K562 (cell line): Measurements from ENCODE around the gene PSMA5. TPM values are rescaled to one million over a fixed set of nuclear protein-coding genes. Genes with fewer than 3 reads are reported as not detected.
A peak's percentile ranks its signal among the peaks of the same experiment; 100 is the strongest.

ENCODE experiments used
- ATAC-seq: fragments of 200-7000 bp; cut with Tn5 transposase; 3 replicates; pipeline ENCODE4 v1.9.1; 2020; ENCODE audit warnings: moderate library complexity
- BruUV-seq: library from RNA; stranded (reverse); fragments of 400-500 nt; replicated peaks from 2 replicates; lab custom pipeline; 2021; lab: Mats Ljungman, UMichigan
- CTCF ChIA-PET: fragments of 300-600 bp; formaldehyde crosslinking; extraction: SDS; loops from one replicate; lab custom pipeline; 2021; ENCODE audit warnings: low intra/inter-chr PET ratio; lab: Yijun Ruan, JAX
- POLR2A ChIA-PET: fragments of 300-600, 350-650 bp; sonication (Branson Sonifier 250); formaldehyde crosslinking; extraction: SDS; loops from one replicate; lab custom pipeline; 2021; ENCODE audit warnings: antibody characterized with exemption, inconsistent platforms; lab: Yijun Ruan, JAX
- DNase-seq, 4 experiments: peaks; one replicate each; pipeline versions ENCODE4 v3.0.0 to v3.0.0-alpha.2; 2011 to 2018; ENCODE audit warnings: low spot score in 3 of 4, mixed read lengths in 3 of 4; ENCODE audit errors: extremely low read depth in 1 of 4
- FAIRE-seq: peaks from 2 replicates; lab custom pipeline; 2011; peaks lifted over from hg19 to GRCh38; lab: Jason Lieb, UNC
- H2AFZ ChIP-seq: 2 replicates; pipeline ENCODE4 v1.6.0; 2011; ENCODE audit warnings: low read depth, low read length, control low read depth, inconsistent platforms
- H3K27ac ChIP-seq: fragments of 200-600 bp; 3 replicates; pipeline ENCODE4 v1.8.0; 2011; ENCODE audit warnings: low read depth, mild to moderate bottlenecking, control low read depth, inconsistent platforms, low read length, moderate library complexity, mixed read lengths; ENCODE audit errors: extremely low read depth
- H3K27me3 ChIP-seq, 2 experiments: fragments of 300-600 bp in 1 of 2; 2 replicates in 1 of 2; 3 replicates in 1 of 2; pipeline versions ENCODE4 v1.6.0 to v1.8.0; 2011; ENCODE audit warnings: inconsistent platforms in 2 of 2, low read length in 2 of 2, mild to moderate bottlenecking in 1 of 2, mixed read lengths in 1 of 2, moderate library complexity in 1 of 2; ENCODE audit not compliant: control insufficient read depth in 2 of 2, insufficient read depth in 2 of 2
- H3K36me3 ChIP-seq: fragments of 300-600 bp; 3 replicates; pipeline ENCODE4 v1.8.0; 2011; ENCODE audit warnings: mild to moderate bottlenecking, low read length, inconsistent platforms; ENCODE audit not compliant: control insufficient read depth, insufficient read depth
- H3K4me1 ChIP-seq, 2 experiments: fragments of 200-600 bp in 1 of 2; replicated peaks in 1 of 2; 2 replicates in 1 of 2; 3 replicates in 1 of 2; pipeline versions ENCODE4 v1.5.1 to v1.8.0; 2011; ENCODE audit warnings: inconsistent platforms in 2 of 2, low read length in 2 of 2, mild to moderate bottlenecking in 1 of 2, mixed read lengths in 1 of 2, moderate library complexity in 1 of 2; ENCODE audit not compliant: control insufficient read depth in 2 of 2, insufficient read depth in 2 of 2
- H3K4me2 ChIP-seq: 2 replicates; pipeline ENCODE4 v1.6.1; 2011; ENCODE audit warnings: low read length, control low read depth, inconsistent platforms, mixed read lengths; ENCODE audit not compliant: insufficient read depth
- H3K4me3 ChIP-seq: fragments of 200-600 bp; sonication (generic), shearing (Covaris generic); 2 replicates; pipeline ENCODE4 v1.5.1; 2016; ENCODE audit warnings: control low read depth, inconsistent platforms
- H3K79me2 ChIP-seq: fragments of 200-600 bp; 3 replicates; pipeline ENCODE4 v1.8.0; 2011; ENCODE audit warnings: low read length, inconsistent platforms; ENCODE audit not compliant: control insufficient read depth, insufficient read depth
- H3K9ac ChIP-seq, 2 experiments: 2 replicates each; pipeline versions ENCODE4 v1.6.0 to v1.6.1; 2011; ENCODE audit warnings: low read depth in 2 of 2, low read length in 2 of 2, control low read depth in 1 of 2, inconsistent platforms in 1 of 2, mild to moderate bottlenecking in 1 of 2, mixed read lengths in 1 of 2; ENCODE audit not compliant: insufficient read depth in 1 of 2
- H3K9me1 ChIP-seq: one replicate; pipeline ENCODE4 v1.6.0; 2011; ENCODE audit warnings: inconsistent platforms, mild to moderate bottlenecking, low read length, moderate library complexity; ENCODE audit not compliant: control insufficient read depth, insufficient read depth
- H3K9me3 ChIP-seq: replicated peaks from 2 replicates; pipeline ENCODE4 v1.5.1; 2011; ENCODE audit warnings: low read depth, low read length, inconsistent platforms; ENCODE audit not compliant: control insufficient read depth, insufficient read depth
- H4K20me1 ChIP-seq: replicated peaks from 2 replicates; pipeline ENCODE4 v1.6.1; 2011; ENCODE audit warnings: low read length, inconsistent platforms, mixed read lengths; ENCODE audit not compliant: control insufficient read depth, insufficient read depth
- BACH1 ChIP-seq: fragments of 200-800 bp; sonication (Bioruptor generic); IDR thresholded peaks from 2 replicates; pipeline ENCODE4 v1.6.1; 2016; ENCODE audit warnings: missing genetic modification characterization, missing compliant biosample characterization
- CEBPB ChIP-seq: fragments of 450-650 bp; IDR thresholded peaks from 2 replicates; pipeline ENCODE4 v1.6.1; 2016; ENCODE audit warnings: missing genetic modification characterization, missing compliant biosample characterization
- CEBPG ChIP-seq, 3 experiments: fragments of 200-800 bp in 1 of 3; sonication (Bioruptor generic) in 1 of 3; sonication (generic) in 1 of 3; formaldehyde crosslinking in 1 of 3; IDR thresholded peaks in 2 of 3; conservative IDR thresholded peaks in 1 of 3; 2 replicates each; pipeline versions ENCODE4 v1.6.1 to v1.8.0; 2016 to 2022; ENCODE audit warnings: missing compliant biosample characterization in 2 of 3, missing genetic modification characterization in 2 of 3, mild to moderate bottlenecking in 1 of 3, missing genetic modification reagents in 1 of 3
- CTBP1 ChIP-seq: fragments of 450-650 bp; IDR thresholded peaks from 2 replicates; pipeline ENCODE4 v1.6.1; 2016; ENCODE audit warnings: borderline replicate concordance
- ELF1 ChIP-seq: fragments of 200-800 bp; sonication (Bioruptor generic); IDR thresholded peaks from 2 replicates; pipeline ENCODE4 v1.6.1; 2016; ENCODE audit warnings: missing genetic modification characterization, missing compliant biosample characterization
- LCOR ChIP-seq: sonication (generic); formaldehyde crosslinking; IDR thresholded peaks from 2 replicates; pipeline ENCODE4 v1.8.0; 2022; ENCODE audit warnings: mild to moderate bottlenecking, missing genetic modification reagents
- PYGO2 ChIP-seq: fragments of 450-650 bp; IDR thresholded peaks from 2 replicates; pipeline ENCODE4 v1.6.1; 2016; ENCODE audit warnings: mild to moderate bottlenecking, missing genetic modification characterization, moderate library complexity, missing compliant biosample characterization
- ZBTB5 ChIP-seq: fragments of 450-650 bp; IDR thresholded peaks from 2 replicates; pipeline ENCODE4 v1.6.1; 2017; ENCODE audit warnings: antibody characterized with exemption
- ZNF589 ChIP-seq: fragments of 200-800 bp; sonication (Bioruptor generic); IDR thresholded peaks from 2 replicates; pipeline ENCODE4 v1.6.1; 2016; ENCODE audit warnings: low read depth, missing genetic modification characterization, missing compliant biosample characterization
- WGBS: fragments of 100-300 bp; shearing (Covaris generic); methylation state at CpG from one replicate; pipeline ENCODE4 v1.1.6; 2016; ENCODE audit warnings: low coverage, mixed read lengths; ENCODE audit not compliant: insufficient coverage; ENCODE audit errors: missing lambda C conversion rate; 5-methylcytosine and 5-hydroxymethylcytosine counted together
- in situ Hi-C: fragments of 300-500 bp; cut with MboI; formaldehyde crosslinking; loops from 4 replicates; pipeline ENCODE4 v1.15.0; 2018; ENCODE audit warnings: inconsistent platforms, mixed read lengths
- intact Hi-C: fragments of 100-400 bp; cut with micrococcal nuclease; formaldehyde crosslinking; loops from 2 replicates; pipeline ENCODE4 v1.14.2; 2022
- polyA plus RNA-seq, 8 experiments: library from polyadenylated mRNA; depleted of rRNA in 4 of 8; stranded (reverse) in 5 of 8; unstranded in 3 of 8; fragments of >200 nt; fragmentation: Nextera tagmentation in 2 of 8; fragmentation: Illumina TruSeq in 1 of 8; extraction: Ambion mirVana in 2 of 8; extraction: Trizol in 1 of 8; gene quantifications; 2 replicates each; pipeline versions ENCODE4 v1.2.1 to v1.2.3, GENCODE V29; 2011 to 2014; ENCODE audit warnings: inconsistent platforms in 1 of 8, missing spikeins in 1 of 8
- total RNA-seq, 7 experiments: library from RNA; depleted of rRNA in 6 of 7; stranded (reverse); fragments of >200 nt in 6 of 7; fragmentation: Illumina TruSeq in 2 of 7; extraction: Trizol in 2 of 7; gene quantifications; 2 replicates each; pipeline versions ENCODE4 v1.2.1 to v1.2.3, GENCODE V29; 2011 to 2021; ENCODE audit warnings: low replicate concordance in 1 of 7
- TF ChIP-seq, protein P1 (sequence below): sonication (generic); IDR thresholded peaks from 2 replicates; pipeline ENCODE4 v1.6.1; 2016

PSMA5 gene
- total and polyA plus RNA-seq, 9 of the 15 experiments (the other 6 are each of a cell fraction or from before 2014, with no cell fraction given) = 82.6 to 542 (median 287) TPM

DNA sequence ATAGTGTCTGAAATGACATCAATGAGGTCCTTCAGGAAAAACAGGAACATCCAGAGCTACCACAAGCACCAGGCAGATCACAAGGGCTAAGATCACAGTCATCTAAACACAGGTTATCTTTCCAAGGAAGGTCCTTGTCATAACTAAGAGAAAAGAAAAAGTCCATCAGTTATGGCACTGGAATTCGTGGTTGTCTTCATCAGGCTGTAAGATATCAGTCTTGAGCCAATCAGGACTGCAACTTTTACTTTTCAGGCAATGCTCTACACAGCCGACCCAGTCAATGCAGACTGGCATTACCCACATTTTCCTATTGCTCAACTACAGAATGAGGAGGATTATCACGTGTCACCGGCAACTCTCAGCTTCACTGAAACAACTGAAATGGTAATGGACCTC lies 54.9 kb downstream of the PSMA5 start:
- no peaks in the 10 kb centered on the region for H3K27me3 ChIP-seq
- 0 out of 2 replicates have a peak, but pooled peaks have one; percentile 41 for TF ChIP-seq BACH1 (tag)
- TF ChIP-seq CEBPB (tag) = 0 out of 2 replicates have a peak, but pooled peaks have one; percentile 21
- peak; percentile 41; the same call in 1 of the 2 replicates for TF ChIP-seq ZNF589 (CRISPR knock-in tag)
- TF ChIP-seq ZBTB5 = no peak
- TF ChIP-seq CEBPG (CRISPR knock-in tag; IDR thresholded peaks at IDR 0.05) = no peak
- peak in 1 of 2 experiments; percentile 45; a peak in 3 of 4 replicates for TF ChIP-seq CEBPG (tag; conservative IDR thresholded peaks at IDR 0.05 in 1 of 2, IDR thresholded peaks at IDR 0.05 in 1 of 2)
- TF ChIP-seq CTBP1 = peak; percentile 58; the same call in 1 of the 2 replicates
- no peak for TF ChIP-seq ELF1 (tag)
- TF ChIP-seq PYGO2 (tag) = no peak
- TF ChIP-seq, protein P1, sequence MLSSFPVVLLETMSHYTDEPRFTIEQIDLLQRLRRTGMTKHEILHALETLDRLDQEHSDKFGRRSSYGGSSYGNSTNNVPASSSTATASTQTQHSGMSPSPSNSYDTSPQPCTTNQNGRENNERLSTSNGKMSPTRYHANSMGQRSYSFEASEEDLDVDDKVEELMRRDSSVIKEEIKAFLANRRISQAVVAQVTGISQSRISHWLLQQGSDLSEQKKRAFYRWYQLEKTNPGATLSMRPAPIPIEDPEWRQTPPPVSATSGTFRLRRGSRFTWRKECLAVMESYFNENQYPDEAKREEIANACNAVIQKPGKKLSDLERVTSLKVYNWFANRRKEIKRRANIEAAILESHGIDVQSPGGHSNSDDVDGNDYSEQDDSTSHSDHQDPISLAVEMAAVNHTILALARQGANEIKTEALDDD = 0 out of 2 replicates have a peak, but pooled peaks have one; percentile 27
- 0 out of 2 replicates have a peak, but pooled peaks have one; percentile 25 for TF ChIP-seq LCOR (CRISPR knock-in tag)
- H4K20me1 ChIP-seq = no peaks in the 10 kb centered on the region
- H3K4me2 ChIP-seq = peak overlapping the region; percentile 23; the same call in 1 of the 2 replicates
- H3K4me1 ChIP-seq = peaks cover 16 to 37% of the 10 kb centered on the region in 2 experiments
- peaks cover 75% of the 10 kb centered on the region for H3K79me2 ChIP-seq
- FAIRE-seq (no peak), ATAC-seq (peak; percentile 10; the same call in 2 of the 3 replicates), DNase-seq (no peak)
- intact Hi-C loops = no loop called here
- H3K9me1 ChIP-seq = no peaks in the 10 kb centered on the region
- no peaks in the 10 kb centered on the region for H3K9me3 ChIP-seq
- H3K27ac ChIP-seq = peak overlapping the region; percentile 21; the same call in 1 of the 3 replicates
- no peak overlapping the region for H2AFZ ChIP-seq
- no TSS peak for BruUV-seq
- H3K9ac ChIP-seq = no peak overlapping the region
- 36% methylated on average over 4 of the region's 4 CpGs for WGBS
- in situ Hi-C loops = no loop called here
- ChIA-PET POLR2A (interaction anchor here (0.9 to 2.4 kb wide), 6 partner anchors 8 to 67 kb away, joined by 3 to 10 read pairs (median 5); no protein-coding TSS in a partner anchor), CTCF (no interaction called here)
- H3K36me3 ChIP-seq = peaks cover 38% of the 10 kb centered on the region
- H3K4me3 ChIP-seq = no peak overlapping the region
